Calu3 (cell line): ENCODE results near the gene GLMP. TPM values are rescaled to one million over a fixed set of nuclear protein-coding genes. Genes with fewer than 3 reads are reported as not detected.

ENCODE experiments used
- BruUV-seq: library from RNA; stranded (reverse); fragments of 400-500 nt; replicated peaks from 2 replicates; lab custom pipeline; 2021; lab: Mats Ljungman, UMichigan
- CTCF ChIA-PET: fragments of 300-600 bp; sonication (Branson Sonifier 250); formaldehyde crosslinking; loops from one replicate; lab custom pipeline; 2022; ENCODE audit warnings: antibody characterized with exemption; lab: Charles Lee
- DNase-seq: peaks from one replicate; pipeline ENCODE4 v3.0.0; 2022
- H3K27ac Mint-ChIP-seq: one replicate; pipeline ENCODE4 v1.8.0; 2022; ENCODE audit warnings: mixed read lengths; ENCODE audit not compliant: unreplicated experiment
- H3K27me3 Mint-ChIP-seq: one replicate; pipeline ENCODE4 v1.8.0; 2022; ENCODE audit warnings: mixed read lengths; ENCODE audit not compliant: unreplicated experiment
- H3K36me3 Mint-ChIP-seq: one replicate; pipeline ENCODE4 v1.8.0; 2022; ENCODE audit warnings: mild to moderate bottlenecking, moderate library complexity, mixed read lengths; ENCODE audit not compliant: insufficient read depth, unreplicated experiment
- H3K4me1 Mint-ChIP-seq: one replicate; pipeline ENCODE4 v1.8.0; 2022; ENCODE audit warnings: mild to moderate bottlenecking, low read depth, mixed read lengths; ENCODE audit not compliant: unreplicated experiment
- H3K4me3 Mint-ChIP-seq: one replicate; pipeline ENCODE4 v1.8.0; 2022; ENCODE audit warnings: mild to moderate bottlenecking, low read depth, moderate library complexity, mixed read lengths; ENCODE audit not compliant: unreplicated experiment
- H3K9me3 Mint-ChIP-seq: one replicate; pipeline ENCODE4 v1.8.0; 2022; ENCODE audit warnings: low read depth, mixed read lengths; ENCODE audit not compliant: unreplicated experiment
- CTCF ChIP-seq: fragments of 200-600 bp; IDR thresholded peaks from one replicate; pipeline ENCODE4 v1.8.0; 2022; ENCODE audit warnings: antibody characterized with exemption; ENCODE audit not compliant: unreplicated experiment
- intact Hi-C: fragments of 100-400 bp; cut with micrococcal nuclease; formaldehyde crosslinking; loops from one replicate; pipeline ENCODE4 v1.10.0; 2022; ENCODE audit not compliant: unreplicated experiment
- total RNA-seq: library from RNA; stranded (reverse); gene quantifications from 2 replicates; pipeline ENCODE4 v1.2.3, GENCODE V29; 2022

The GLMP gene
- total RNA-seq, 1 experiment from 2014 or later, result 31.0 TPM

DNA sequence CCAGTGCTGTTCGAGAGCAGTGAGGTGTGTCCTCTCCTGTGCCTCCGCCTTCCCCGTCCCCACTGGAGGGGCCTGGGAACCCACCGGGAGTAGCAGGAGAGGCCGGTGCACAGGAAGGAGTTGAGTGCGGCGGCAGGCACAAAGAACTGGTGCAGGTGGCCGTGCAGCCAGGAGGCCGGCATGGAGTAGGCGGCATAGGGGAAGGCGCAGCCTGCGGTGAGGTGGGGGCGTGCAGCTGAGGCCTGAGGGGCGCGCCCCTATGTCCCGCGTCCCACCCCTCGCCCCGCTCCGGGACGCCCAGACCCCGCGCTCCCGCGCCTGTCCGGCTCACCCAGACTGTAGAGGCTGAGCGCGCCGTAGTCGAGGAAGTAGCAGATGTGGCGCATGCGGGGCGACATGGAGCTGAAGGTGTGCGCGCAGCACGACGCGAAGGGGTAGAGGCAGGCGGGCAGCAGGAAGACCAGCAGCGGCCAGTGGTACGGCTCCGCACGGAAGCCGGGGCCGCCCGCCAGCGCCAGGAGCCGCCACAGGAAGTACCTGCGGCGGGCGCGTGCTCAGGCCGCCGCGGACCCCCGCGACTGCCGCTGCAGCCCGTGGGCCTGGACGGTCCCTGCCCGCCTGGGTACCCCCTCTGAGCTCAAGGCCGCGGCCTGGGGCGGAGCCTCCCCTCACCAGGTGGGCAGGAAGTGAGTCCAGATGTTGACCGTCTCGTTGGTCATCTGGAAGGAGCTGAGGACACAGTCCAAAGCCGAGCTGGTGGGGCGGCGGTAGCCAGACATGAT is 49.8 kb downstream of the GLMP start:
- intact Hi-C loops, result no loop called here
- Mint-ChIP-seq H3K9me3 (no peaks in the 10 kb centered on the region), H3K36me3 (peaks cover 64% of the 10 kb centered on the region), H3K27ac (peak overlapping the region; percentile 66), H3K4me3 (peak overlapping the region; percentile 55), H3K27me3 (peaks cover 23% of the 10 kb centered on the region), H3K4me1 (no peaks in the 10 kb centered on the region)
- no peak for TF ChIP-seq CTCF
- peak; percentile 24 for DNase-seq
- CTCF ChIA-PET, result interaction anchor here (1.1 to 1.7 kb wide), 3 partner anchors 20 to 100 kb away, joined by 3 to 13 read pairs (median 3); partner anchors contain the start of gene TMEM79
- BruUV-seq, result no TSS peak

GRCh38 chr1:156244712-156245111 is 50.8 kb downstream of the GLMP start:
- H3K36me3 Mint-ChIP-seq, result peaks cover 59% of the 10 kb centered on the region
- H3K27ac Mint-ChIP-seq, result no peak overlapping the region
- H3K4me3 Mint-ChIP-seq, result peak overlapping the region; percentile 55
- no peak for DNase-seq
- H3K4me1 Mint-ChIP-seq, result no peaks in the 10 kb centered on the region
- no peaks in the 10 kb centered on the region for H3K9me3 Mint-ChIP-seq
- no TSS peak for BruUV-seq
- intact Hi-C loops, result no loop called here
- peaks cover 23% of the 10 kb centered on the region for H3K27me3 Mint-ChIP-seq
- no peak for TF ChIP-seq CTCF
- CTCF ChIA-PET, result interaction anchor here (1.1 kb wide), 1 partner anchor 19 kb away, joined by 13 read pairs; no protein-coding TSS in a partner anchor

- TF ChIP-seq CTCF, result no peak
- intact Hi-C loops, result no loop called here
- no TSS peak for BruUV-seq
- Mint-ChIP-seq H3K36me3 (peaks cover 60% of the 10 kb centered on the region), H3K4me3 (no peak overlapping the region), H3K9me3 (no peaks in the 10 kb centered on the region), H3K27ac (no peak overlapping the region), H3K27me3 (peaks cover 23% of the 10 kb centered on the region), H3K4me1 (no peaks in the 10 kb centered on the region)
- no peak for DNase-seq
- CTCF ChIA-PET, result no interaction called here
Observed at GRCh38 chr1:156244126-156244525, 51.4 kb downstream of the GLMP start.

GRCh38 chr1:156242738-156243137 is 52.7 kb downstream of the GLMP start:
- no TSS peak for BruUV-seq
- Mint-ChIP-seq H3K36me3 (peaks cover 59% of the 10 kb centered on the region), H3K27me3 (peaks cover 23% of the 10 kb centered on the region), H3K4me3 (no peak overlapping the region), H3K9me3 (no peaks in the 10 kb centered on the region), H3K4me1 (no peaks in the 10 kb centered on the region), H3K27ac (no peak overlapping the region)
- CTCF ChIA-PET, result no interaction called here
- no peak for TF ChIP-seq CTCF
- no peak for DNase-seq
- intact Hi-C loops, result no loop called here

Other genes with a start within 250 kb of the GLMP start
- 60.0 and 77.3 TPM in 2 replicates for gene UBQLN4, start 241.9 kb downstream of the GLMP start, total RNA-seq
- gene LAMTOR2, start 240.9 kb downstream of the GLMP start, total RNA-seq, result 69.8 and 69.9 TPM in 2 replicates
- 182 and 189 TPM in 2 replicates for gene RAB25, start 234.5 kb downstream of the GLMP start, total RNA-seq
- gene MEX3A, start 213.2 kb downstream of the GLMP start, total RNA-seq, result 3.3 and 5.0 TPM in 2 replicates
- gene LMNA, start 181.0 kb downstream of the GLMP start, total RNA-seq, result 499 and 514 TPM in 2 replicates
- gene SEMA4A, start 142.1 kb downstream of the GLMP start, total RNA-seq, result 6.9 and 7.2 TPM in 2 replicates
- 28.2 and 32.5 TPM in 2 replicates for gene SLC25A44, start 101.6 kb downstream of the GLMP start, total RNA-seq
- gene PMF1, start 82.7 kb downstream of the GLMP start, total RNA-seq, result 57.3 and 59.0 TPM in 2 replicates
- gene BGLAP, start 53.5 kb downstream of the GLMP start, total RNA-seq, result 2.0 and 2.6 TPM in 2 replicates
- gene PAQR6, start 47.6 kb downstream of the GLMP start, total RNA-seq, result 20.4 and 21.2 TPM in 2 replicates
- gene SMG5, start 12.9 kb downstream of the GLMP start, total RNA-seq, result 117 and 118 TPM in 2 replicates
- 12.8 and 12.9 TPM in 2 replicates for gene TMEM79, start 11.4 kb downstream of the GLMP start, total RNA-seq
- gene VHLL, start 3.6 kb upstream of the GLMP start, total RNA-seq, result 0.81 and 1.5 TPM in 2 replicates
- gene CCT3, start 42.6 kb upstream of the GLMP start, total RNA-seq, result 554 and 598 TPM in 2 replicates
- 1.4 and 2.0 TPM in 2 replicates for gene TSACC, start 42.8 kb upstream of the GLMP start, total RNA-seq
- gene RHBG, start 73.5 kb upstream of the GLMP start, total RNA-seq, result 0.26 and 0.42 TPM in 2 replicates
- 48.4 and 54.1 TPM in 2 replicates for gene MEF2D, start 205.1 kb upstream of the GLMP start, total RNA-seq